ENCODE measurements around the gene GP5. TPM values are rescaled to one million over a fixed set of nuclear protein-coding genes. Genes with fewer than 3 reads are reported as not detected.

GP5 gene
- total and polyA plus RNA-seq, 2 of the 13 experiments (the other 11 are each of a cell fraction or from before 2014, with no cell fraction given) = not detected

GRCh38 chr3:194351080-194351672 is 47.9 kb downstream of the GP5 start, which contains the start of gene CPN2 (continued):
- TF ChIP-seq SMAD9 (CRISPR knock-in tag; IDR thresholded peaks at IDR 0.05) = no peak
- TF ChIP-seq, protein P1, sequence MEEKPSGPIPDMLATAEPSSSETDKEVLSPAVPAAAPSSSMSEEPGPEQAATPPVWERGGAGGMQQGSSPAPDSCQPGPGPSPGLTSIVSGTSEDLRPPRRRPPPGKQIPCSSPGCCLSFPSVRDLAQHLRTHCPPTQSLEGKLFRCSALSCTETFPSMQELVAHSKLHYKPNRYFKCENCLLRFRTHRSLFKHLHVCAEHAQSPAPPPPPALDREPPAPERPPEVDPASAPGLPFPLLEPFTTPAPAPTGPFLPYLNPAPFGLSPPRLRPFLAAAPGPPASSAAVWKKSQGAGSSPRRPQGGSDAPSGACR (CRISPR knock-in tag; IDR thresholded peaks at IDR 0.05) = no peak
- TF ChIP-seq WIZ (CRISPR knock-in tag; IDR thresholded peaks at IDR 0.05) = no peak
- TF ChIP-seq ZNF816 (CRISPR knock-in tag; IDR thresholded peaks at IDR 0.05; ENCODE audit: borderline replicate concordance) = no peak
- no peak for TF ChIP-seq AKNA (CRISPR knock-in tag; IDR thresholded peaks at IDR 0.05; ENCODE audit: borderline replicate concordance)
- TF ChIP-seq FIP1L1 (IDR thresholded peaks at IDR 0.05; ENCODE audit: borderline replicate concordance, insufficient read depth, low read depth, low read length) = no peak
- no peak for TF ChIP-seq KAT2B (IDR thresholded peaks at IDR 0.05; ENCODE audit: borderline replicate concordance, low read depth, low read length)
- peak; percentile 37; the same call in 1 of the 2 replicates for TF ChIP-seq ZSCAN25 (CRISPR knock-in tag; IDR thresholded peaks at IDR 0.05)
- TF ChIP-seq CEBPG (CRISPR knock-in tag; IDR thresholded peaks at IDR 0.05) = peak; percentile 51
- no peak for TF ChIP-seq KLF9 (CRISPR knock-in tag; IDR thresholded peaks at IDR 0.05; ENCODE audit: low read depth)
- no peak for TF ChIP-seq ZNF3 (CRISPR knock-in tag; IDR thresholded peaks at IDR 0.05)
- peak; percentile 74; the same call in 1 of the 2 replicates for TF ChIP-seq ZNF547 (CRISPR knock-in tag; IDR thresholded peaks at IDR 0.05)
- peak; percentile 76; the same call in 1 of the 2 replicates for TF ChIP-seq ZFAT (CRISPR knock-in tag; conservative IDR thresholded peaks at IDR 0.05)
- TF ChIP-seq ZNF382 (CRISPR knock-in tag; IDR thresholded peaks at IDR 0.05; ENCODE audit: borderline replicate concordance) = no peak
- TF ChIP-seq, protein P2, sequence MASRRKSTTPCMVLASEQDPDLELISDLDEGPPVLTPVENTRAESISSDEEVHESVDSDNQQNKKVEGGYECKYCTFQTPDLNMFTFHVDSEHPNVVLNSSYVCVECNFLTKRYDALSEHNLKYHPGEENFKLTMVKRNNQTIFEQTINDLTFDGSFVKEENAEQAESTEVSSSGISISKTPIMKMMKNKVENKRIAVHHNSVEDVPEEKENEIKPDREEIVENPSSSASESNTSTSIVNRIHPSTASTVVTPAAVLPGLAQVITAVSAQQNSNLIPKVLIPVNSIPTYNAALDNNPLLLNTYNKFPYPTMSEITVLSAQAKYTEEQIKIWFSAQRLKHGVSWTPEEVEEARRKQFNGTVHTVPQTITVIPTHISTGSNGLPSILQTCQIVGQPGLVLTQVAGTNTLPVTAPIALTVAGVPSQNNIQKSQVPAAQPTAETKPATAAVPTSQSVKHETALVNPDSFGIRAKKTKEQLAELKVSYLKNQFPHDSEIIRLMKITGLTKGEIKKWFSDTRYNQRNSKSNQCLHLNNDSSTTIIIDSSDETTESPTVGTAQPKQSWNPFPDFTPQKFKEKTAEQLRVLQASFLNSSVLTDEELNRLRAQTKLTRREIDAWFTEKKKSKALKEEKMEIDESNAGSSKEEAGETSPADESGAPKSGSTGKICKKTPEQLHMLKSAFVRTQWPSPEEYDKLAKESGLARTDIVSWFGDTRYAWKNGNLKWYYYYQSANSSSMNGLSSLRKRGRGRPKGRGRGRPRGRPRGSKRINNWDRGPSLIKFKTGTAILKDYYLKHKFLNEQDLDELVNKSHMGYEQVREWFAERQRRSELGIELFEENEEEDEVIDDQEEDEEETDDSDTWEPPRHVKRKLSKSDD (CRISPR knock-in tag; IDR thresholded peaks at IDR 0.05; ENCODE audit: low read depth) = peak; percentile 62; the same call in 1 of the 2 replicates
- no peak for TF ChIP-seq ZFP36L1 (CRISPR knock-in tag; IDR thresholded peaks at IDR 0.05)
- no peak for TF ChIP-seq ZNF24 (IDR thresholded peaks at IDR 0.05)
- TF ChIP-seq ZGPAT (CRISPR knock-in tag; IDR thresholded peaks at IDR 0.05) = peak; percentile 62; the same call in 1 of the 2 replicates
- TF ChIP-seq ZKSCAN1 (IDR thresholded peaks at IDR 0.05; ENCODE audit: low read length) = no peak
- TF ChIP-seq ZNF446 (CRISPR knock-in tag; IDR thresholded peaks at IDR 0.05) = 0 out of 2 replicates have a peak, but pooled peaks have one; percentile 36
- TF ChIP-seq SMAD1 (CRISPR knock-in tag; IDR thresholded peaks at IDR 0.05; ENCODE audit: borderline replicate concordance, low read depth) = no peak
- TF ChIP-seq ZBTB21 (CRISPR knock-in tag; IDR thresholded peaks at IDR 0.05) = no peak
